GM12892 (cell line): ENCODE measurements around the gene RNU1-1.
"Not testable (repeated sequence)": the region's sequence is repeated elsewhere in the genome, so short reads cannot be mapped to it uniquely, and the experiment has no call there.

Experiments
- POLR2A ChIP-seq: IDR thresholded peaks from 2 replicates; pipeline ENCODE4 v1.6.1; 2011; ENCODE audit warnings: low read depth, low read length, control low read depth
- POLR2AphosphoS5 ChIP-seq: IDR thresholded peaks from 2 replicates; pipeline ENCODE4 v1.6.1; 2011; ENCODE audit warnings: low read depth, low read length, control low read depth

DNA sequence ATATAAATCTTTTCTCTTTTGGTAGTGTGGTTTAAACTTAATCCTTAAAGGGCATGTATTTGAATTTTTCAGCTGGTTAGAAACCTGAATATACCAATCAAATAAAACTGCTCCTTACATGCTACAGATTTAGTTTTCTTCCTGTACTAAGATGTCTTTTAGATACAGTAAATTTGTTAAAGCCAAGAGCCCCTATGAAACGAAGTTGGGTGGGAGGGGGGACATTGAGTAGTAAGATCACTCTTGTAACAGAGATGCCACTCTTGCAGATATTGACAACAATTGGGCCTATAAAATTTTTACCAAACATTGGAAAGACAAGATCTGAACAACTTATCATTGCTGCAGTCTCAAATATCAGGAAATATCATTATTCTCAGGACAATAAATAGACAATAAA is 2.2 kb downstream of the RNU1-1 start:
- not testable (repeated sequence) for TF ChIP-seq POLR2AphosphoS5, POLR2A
